IMR-90 (cell line): ENCODE results near the gene OPCML. TPM values are rescaled to one million over a fixed set of nuclear protein-coding genes. Genes with fewer than 3 reads are reported as not detected.

Experiments used
- ATAC-seq: fragments of 200-7000 bp; cut with Tn5 transposase; 2 replicates; pipeline ENCODE4 v1.9.1; 2020; ENCODE audit warnings: low read depth, mild to moderate bottlenecking, moderate library complexity
- BruUV-seq: library from RNA; stranded (reverse); fragments of 400-500 nt; replicated peaks from 2 replicates; lab custom pipeline; 2021; lab: Mats Ljungman, UMichigan
- CTCF ChIA-PET: fragments of 300-600 bp; formaldehyde crosslinking; extraction: SDS; loops from one replicate; lab custom pipeline; 2021; ENCODE audit warnings: antibody characterized with exemption; lab: Yijun Ruan, JAX
- POLR2A ChIA-PET: fragments of 300-600 bp; sonication (Branson Sonifier 250); formaldehyde crosslinking; loops from one replicate; lab custom pipeline; 2022; ENCODE audit warnings: antibody characterized with exemption; ENCODE audit not compliant: unreplicated experiment; lab: Charles Lee
- DNase-seq: peaks from one replicate; pipeline ENCODE4 v3.0.0; 2013
- H2AFZ ChIP-seq: replicated peaks from 2 replicates; pipeline ENCODE3; 2013; ENCODE audit warnings: low read length, mild to moderate bottlenecking; ENCODE audit not compliant: poor library complexity
- H2AK5ac ChIP-seq: 2 replicates; pipeline ENCODE4 v1.6.1; 2013; ENCODE audit warnings: low read depth, low read length, inconsistent platforms
- H2AK9ac ChIP-seq: replicated peaks from 2 replicates; pipeline ENCODE3; 2013; ENCODE audit warnings: mild to moderate bottlenecking, low read depth, low read length, moderate library complexity; ENCODE audit not compliant: poor library complexity
- H2BK120ac ChIP-seq: 2 replicates; pipeline ENCODE4 v1.6.1; 2013; ENCODE audit warnings: low read depth, low read length, inconsistent platforms
- H2BK15ac ChIP-seq: 3 replicates; pipeline ENCODE4 v1.6.1; 2013; ENCODE audit warnings: low read depth, low read length, inconsistent platforms
- H2BK20ac ChIP-seq: 2 replicates; pipeline ENCODE4 v1.6.1; 2013; ENCODE audit warnings: low read depth, mild to moderate bottlenecking, inconsistent platforms, low read length, moderate library complexity
- H2BK5ac ChIP-seq: 2 replicates; pipeline ENCODE4 v1.6.1; 2013; ENCODE audit warnings: mild to moderate bottlenecking, low read depth, low read length, inconsistent platforms; ENCODE audit not compliant: poor library complexity, severe bottlenecking
- H3K14ac ChIP-seq: replicated peaks from 2 replicates; pipeline ENCODE4 v1.6.1; 2013; ENCODE audit warnings: low read depth, low read length, inconsistent platforms
- H3K18ac ChIP-seq: 2 replicates; pipeline ENCODE4 v1.6.1; 2013; ENCODE audit warnings: low read depth, low read length, control low read depth
- H3K23ac ChIP-seq: 2 replicates; pipeline ENCODE4 v1.6.1; 2013; ENCODE audit warnings: low read depth, low read length, inconsistent platforms
- H3K27ac ChIP-seq: 2 replicates; pipeline ENCODE4 v1.5.1; 2013; ENCODE audit warnings: mild to moderate bottlenecking, control low read depth, low read length; ENCODE audit not compliant: insufficient read depth
- H3K27me3 ChIP-seq: 2 replicates; pipeline ENCODE4 v1.6.1; 2013; ENCODE audit warnings: low read length; ENCODE audit not compliant: control insufficient read depth, insufficient read depth
- H3K36me3 ChIP-seq: 2 replicates; pipeline ENCODE4 v1.6.1; 2013; ENCODE audit warnings: low read length, mixed read lengths; ENCODE audit not compliant: control insufficient read depth, insufficient read depth
- H3K4ac ChIP-seq: 2 replicates; pipeline ENCODE4 v1.6.1; 2013; ENCODE audit warnings: low read depth, low read length, inconsistent platforms
- H3K4me1 ChIP-seq: 2 replicates; pipeline ENCODE4 v1.6.1; 2013; ENCODE audit warnings: low read length, mixed read lengths; ENCODE audit not compliant: control insufficient read depth, insufficient read depth
- H3K4me2 ChIP-seq: 2 replicates; pipeline ENCODE4 v1.6.1; 2013; ENCODE audit warnings: low read depth, mild to moderate bottlenecking, control low read depth, low read length, moderate library complexity
- H3K4me3 ChIP-seq: 2 replicates; pipeline ENCODE4 v1.5.1; 2013; ENCODE audit warnings: low read depth, mild to moderate bottlenecking, control low read depth, low read length, moderate library complexity; ENCODE audit not compliant: insufficient read depth
- H3K56ac ChIP-seq: 2 replicates; pipeline ENCODE4 v1.6.1; 2013; ENCODE audit warnings: low read length, inconsistent platforms; ENCODE audit not compliant: insufficient read depth; ENCODE audit errors: extremely low read depth
- H3K79me1 ChIP-seq, 2 experiments: 2 replicates each; pipeline ENCODE4 v1.6.1; 2013; ENCODE audit warnings: low read length in 2 of 2, inconsistent platforms in 1 of 2, low read depth in 1 of 2
- H3K9ac ChIP-seq: 2 replicates; pipeline ENCODE4 v1.6.1; 2013; ENCODE audit warnings: low read depth, low read length, control low read depth
- H3K9me1 ChIP-seq: 2 replicates; pipeline ENCODE4 v1.6.1; 2013; ENCODE audit warnings: low read length, inconsistent platforms; ENCODE audit not compliant: insufficient read depth
- H3K9me3 ChIP-seq: 2 replicates; pipeline ENCODE4 v1.6.1; 2013; ENCODE audit warnings: low read length; ENCODE audit not compliant: control insufficient read depth, insufficient read depth
- H4K20me1 ChIP-seq: 2 replicates; pipeline ENCODE4 v1.6.1; 2013; ENCODE audit warnings: low read length, inconsistent platforms; ENCODE audit not compliant: insufficient read depth
- H4K5ac ChIP-seq: 2 replicates; pipeline ENCODE4 v1.6.1; 2013; ENCODE audit warnings: mild to moderate bottlenecking, low read depth, low read length, control low read depth
- H4K8ac ChIP-seq, 2 experiments: 2 replicates each; pipeline ENCODE4 v1.6.1; 2013; ENCODE audit warnings: low read depth in 2 of 2, low read length in 2 of 2, control low read depth in 1 of 2, inconsistent platforms in 1 of 2
- H4K91ac ChIP-seq: 2 replicates; pipeline ENCODE4 v1.6.1; 2013; ENCODE audit warnings: low read depth, low read length, inconsistent platforms; ENCODE audit not compliant: insufficient read depth
- BHLHE40 ChIP-seq: fragments of 150-350 bp; IDR thresholded peaks from 2 replicates; pipeline ENCODE4 v1.6.1; 2016; ENCODE audit warnings: mild to moderate bottlenecking, low read depth, low read length
- CEBPB ChIP-seq: IDR thresholded peaks from 2 replicates; pipeline ENCODE4 v1.6.1; 2012; ENCODE audit warnings: low read depth, low read length, improper control_type of control experiment
- CHD1 ChIP-seq: IDR thresholded peaks from 2 replicates; pipeline ENCODE4 v1.6.1; 2012; ENCODE audit warnings: low read depth, low read length, improper control_type of control experiment
- FOS ChIP-seq: fragments of 150-350 bp; IDR thresholded peaks from 2 replicates; pipeline ENCODE4 v1.6.1; 2016; ENCODE audit warnings: low read depth, low read length
- MAFK ChIP-seq: IDR thresholded peaks from 2 replicates; pipeline ENCODE4 v1.6.1; 2012; ENCODE audit warnings: low read depth, low read length, improper control_type of control experiment
- MAZ ChIP-seq: IDR thresholded peaks from 2 replicates; pipeline ENCODE4 v1.6.1; 2012; ENCODE audit warnings: low read depth, mild to moderate bottlenecking, low read length, improper control_type of control experiment, moderate library complexity, borderline replicate concordance
- MXI1 ChIP-seq: IDR thresholded peaks from 2 replicates; pipeline ENCODE4 v1.6.1; 2012; ENCODE audit warnings: low read depth, mild to moderate bottlenecking, low read length, moderate library complexity, borderline replicate concordance
- NFE2L2 ChIP-seq: fragments of 150-350 bp; IDR thresholded peaks from 2 replicates; pipeline ENCODE4 v1.6.1; 2016; ENCODE audit warnings: low read depth, mild to moderate bottlenecking, low read length
- POLR2A ChIP-seq: IDR thresholded peaks from 2 replicates; pipeline ENCODE4 v1.6.1; 2012; ENCODE audit warnings: mild to moderate bottlenecking, low read depth, low read length
- RAD21 ChIP-seq: IDR thresholded peaks from 2 replicates; pipeline ENCODE4 v1.6.1; 2012; ENCODE audit warnings: low read length, improper control_type of control experiment
- RCOR1 ChIP-seq: IDR thresholded peaks from 2 replicates; pipeline ENCODE4 v1.6.1; 2012; ENCODE audit warnings: mild to moderate bottlenecking, low read length, improper control_type of control experiment; ENCODE audit not compliant: insufficient replicate concordance
- RFX5 ChIP-seq: IDR thresholded peaks from 2 replicates; pipeline ENCODE4 v1.8.0; 2012; ENCODE audit warnings: low read depth, mild to moderate bottlenecking, low read length, moderate library complexity
- SMC3 ChIP-seq: fragments of 150-350 bp; IDR thresholded peaks from 2 replicates; pipeline ENCODE4 v1.6.1; 2016; ENCODE audit warnings: low read depth, mild to moderate bottlenecking, antibody characterized with exemption, low read length, moderate library complexity
- WGBS, 2 experiments: methylation state at CpG; one replicate each; pipeline versions ENCODE4 v1.1.5 to v1.1.7; 2013; ENCODE audit warnings: missing lambda C conversion rate in 2 of 2; ENCODE audit not compliant: insufficient read length in 1 of 2; ENCODE audit errors: extremely low coverage in 2 of 2; 5-methylcytosine and 5-hydroxymethylcytosine counted together
- dilution Hi-C: fragments of 300-500 bp; cut with HindIII; formaldehyde crosslinking; loops from one replicate; pipeline ENCODE4 v1.14.3; 2018; ENCODE audit warnings: low sequenced_read_pairs; ENCODE audit not compliant: unreplicated experiment
- in situ Hi-C: fragments of 300-500 bp; cut with MboI; formaldehyde crosslinking; loops from 3 replicates; pipeline ENCODE4 v1.14.3; 2019; ENCODE audit warnings: low sequenced_read_pairs, inconsistent platforms, mixed read lengths
- intact Hi-C: fragments of 100-400 bp; cut with micrococcal nuclease; formaldehyde crosslinking; loops from 2 replicates; pipeline ENCODE4 v1.10.0; 2022
- polyA plus RNA-seq, 3 experiments: library from polyadenylated mRNA; depleted of rRNA; stranded (reverse); fragments of >200 nt; gene quantifications; 2 replicates each; pipeline ENCODE4 v1.2.3, GENCODE V29; 2012; ENCODE audit warnings: low replicate concordance in 1 of 3
- total RNA-seq: library from RNA; depleted of rRNA; stranded (reverse); fragments of >200 nt; gene quantifications from 2 replicates; pipeline ENCODE4 v1.2.3, GENCODE V29; 2012
- TF ChIP-seq, protein P1 (sequence below): fragments of 150-350 bp; IDR thresholded peaks from 2 replicates; pipeline ENCODE4 v1.6.1; 2016; ENCODE audit warnings: low read depth, mild to moderate bottlenecking, low read length, moderate library complexity, borderline replicate concordance
- TF ChIP-seq, protein P2 (sequence below): fragments of 150-350 bp; IDR thresholded peaks from 2 replicates; pipeline ENCODE4 v1.6.1; 2017; ENCODE audit warnings: mild to moderate bottlenecking, antibody characterized with exemption, low read length, low read depth
- TF ChIP-seq, protein P3 (sequence below): conservative IDR thresholded peaks from 2 replicates; pipeline ENCODE4 v1.5.1; 2012; ENCODE audit warnings: mild to moderate bottlenecking, low read depth, low read length, improper control_type of control experiment

The OPCML gene
- total and polyA plus RNA-seq, 2 of the 4 experiments (the other 2 are of a cell fraction), result under 0.01 to 2.6 TPM

DNA sequence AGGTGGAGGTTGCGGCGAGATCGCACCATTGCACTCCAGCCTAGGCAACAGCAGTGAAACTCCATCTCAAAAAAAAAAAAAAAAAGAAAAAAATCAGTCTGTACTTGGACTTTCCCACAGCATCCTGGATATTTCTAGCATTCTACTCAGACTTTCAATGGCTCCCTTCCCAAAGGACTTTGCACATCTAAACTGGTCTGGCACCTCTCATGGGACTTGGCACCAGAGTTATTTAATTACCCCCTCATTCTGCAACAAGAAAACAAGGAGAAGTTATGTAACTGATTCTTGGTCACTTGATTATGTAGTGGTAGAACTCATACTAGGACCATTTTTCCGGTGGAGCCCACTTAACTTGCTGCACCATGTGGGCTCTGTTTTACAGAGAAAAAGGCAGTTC lies 519.5 kb downstream of the OPCML start:
- H2BK15ac ChIP-seq, result no peak overlapping the region
- no peak overlapping the region for H3K14ac ChIP-seq
- H3K36me3 ChIP-seq, result no peaks in the 10 kb centered on the region
- ChIA-PET CTCF (no interaction called here), POLR2A (no interaction called here)
- no peaks in the 10 kb centered on the region for H3K9me1 ChIP-seq
- dilution Hi-C loops (no loop called here), in situ Hi-C loops (no loop called here), intact Hi-C loops (no loop called here)
- no peaks in the 10 kb centered on the region for H4K20me1 ChIP-seq
- no peak overlapping the region for H4K5ac ChIP-seq
- H3K4me2 ChIP-seq, result no peak overlapping the region
- H3K4ac ChIP-seq, result no peak overlapping the region
- ATAC-seq (no peak), DNase-seq (no peak)
- H4K8ac ChIP-seq, result no peak overlapping the region
- TF ChIP-seq FOS, result no peak
- no peak for TF ChIP-seq MAFK
- TF ChIP-seq RAD21, result no peak
- TF ChIP-seq RCOR1, result no peak
- no peak for TF ChIP-seq BHLHE40
- no peak for TF ChIP-seq POLR2A
- TF ChIP-seq, protein P1, sequence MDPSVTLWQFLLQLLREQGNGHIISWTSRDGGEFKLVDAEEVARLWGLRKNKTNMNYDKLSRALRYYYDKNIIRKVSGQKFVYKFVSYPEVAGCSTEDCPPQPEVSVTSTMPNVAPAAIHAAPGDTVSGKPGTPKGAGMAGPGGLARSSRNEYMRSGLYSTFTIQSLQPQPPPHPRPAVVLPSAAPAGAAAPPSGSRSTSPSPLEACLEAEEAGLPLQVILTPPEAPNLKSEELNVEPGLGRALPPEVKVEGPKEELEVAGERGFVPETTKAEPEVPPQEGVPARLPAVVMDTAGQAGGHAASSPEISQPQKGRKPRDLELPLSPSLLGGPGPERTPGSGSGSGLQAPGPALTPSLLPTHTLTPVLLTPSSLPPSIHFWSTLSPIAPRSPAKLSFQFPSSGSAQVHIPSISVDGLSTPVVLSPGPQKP, result no peak
- TF ChIP-seq RFX5, result no peak
- no peak for TF ChIP-seq MXI1
- no peak for TF ChIP-seq SMC3
- TF ChIP-seq CHD1, result no peak
- no peak for TF ChIP-seq NFE2L2
- TF ChIP-seq, protein P2, sequence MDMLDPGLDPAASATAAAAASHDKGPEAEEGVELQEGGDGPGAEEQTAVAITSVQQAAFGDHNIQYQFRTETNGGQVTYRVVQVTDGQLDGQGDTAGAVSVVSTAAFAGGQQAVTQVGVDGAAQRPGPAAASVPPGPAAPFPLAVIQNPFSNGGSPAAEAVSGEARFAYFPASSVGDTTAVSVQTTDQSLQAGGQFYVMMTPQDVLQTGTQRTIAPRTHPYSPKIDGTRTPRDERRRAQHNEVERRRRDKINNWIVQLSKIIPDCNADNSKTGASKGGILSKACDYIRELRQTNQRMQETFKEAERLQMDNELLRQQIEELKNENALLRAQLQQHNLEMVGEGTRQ, result no peak
- TF ChIP-seq CEBPB, result no peak
- TF ChIP-seq MAZ, result no peak
- TF ChIP-seq, protein P3, sequence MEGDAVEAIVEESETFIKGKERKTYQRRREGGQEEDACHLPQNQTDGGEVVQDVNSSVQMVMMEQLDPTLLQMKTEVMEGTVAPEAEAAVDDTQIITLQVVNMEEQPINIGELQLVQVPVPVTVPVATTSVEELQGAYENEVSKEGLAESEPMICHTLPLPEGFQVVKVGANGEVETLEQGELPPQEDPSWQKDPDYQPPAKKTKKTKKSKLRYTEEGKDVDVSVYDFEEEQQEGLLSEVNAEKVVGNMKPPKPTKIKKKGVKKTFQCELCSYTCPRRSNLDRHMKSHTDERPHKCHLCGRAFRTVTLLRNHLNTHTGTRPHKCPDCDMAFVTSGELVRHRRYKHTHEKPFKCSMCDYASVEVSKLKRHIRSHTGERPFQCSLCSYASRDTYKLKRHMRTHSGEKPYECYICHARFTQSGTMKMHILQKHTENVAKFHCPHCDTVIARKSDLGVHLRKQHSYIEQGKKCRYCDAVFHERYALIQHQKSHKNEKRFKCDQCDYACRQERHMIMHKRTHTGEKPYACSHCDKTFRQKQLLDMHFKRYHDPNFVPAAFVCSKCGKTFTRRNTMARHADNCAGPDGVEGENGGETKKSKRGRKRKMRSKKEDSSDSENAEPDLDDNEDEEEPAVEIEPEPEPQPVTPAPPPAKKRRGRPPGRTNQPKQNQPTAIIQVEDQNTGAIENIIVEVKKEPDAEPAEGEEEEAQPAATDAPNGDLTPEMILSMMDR, result no peak
- H2BK120ac ChIP-seq, result no peak overlapping the region
- H3K27ac ChIP-seq, result no peak overlapping the region
- no peak overlapping the region for H4K91ac ChIP-seq
- BruUV-seq, result no TSS peak
- H3K79me1 ChIP-seq, result no peaks in the 10 kb centered on the region
- no peaks in the 10 kb centered on the region for H3K4me1 ChIP-seq
- H2BK5ac ChIP-seq, result no peak overlapping the region
- H2AFZ ChIP-seq, result no peak overlapping the region
- H3K56ac ChIP-seq, result no peak overlapping the region
- no peak overlapping the region for H2BK20ac ChIP-seq
- H3K9me3 ChIP-seq, result 0 out of 2 replicates have a peak, but pooled peaks cover 2% of the 10 kb centered on the region
- H3K9ac ChIP-seq, result no peak overlapping the region
- no peak overlapping the region for H2AK9ac ChIP-seq
- no peak overlapping the region for H3K18ac ChIP-seq
- no peak overlapping the region for H2AK5ac ChIP-seq
- H3K27me3 ChIP-seq, result no peaks in the 10 kb centered on the region
- H3K23ac ChIP-seq, result no peak overlapping the region
- no peak overlapping the region for H3K4me3 ChIP-seq
- no CpG with 5 or more reads among the region's 4 CpGs for WGBS, 2 experiments
